Limb (tissue), 2 donors: Measurements from ENCODE around the gene MEX3C.
A peak's percentile ranks its signal among the peaks of the same experiment; 100 is the strongest.

Experiments
- DNase-seq, 2 donors: peaks; one replicate each; pipeline ENCODE4 v3.0.0-alpha.2; 2016; ENCODE audit errors: extremely low spot score in 2 of 2

Gene MEX3C

DNA sequence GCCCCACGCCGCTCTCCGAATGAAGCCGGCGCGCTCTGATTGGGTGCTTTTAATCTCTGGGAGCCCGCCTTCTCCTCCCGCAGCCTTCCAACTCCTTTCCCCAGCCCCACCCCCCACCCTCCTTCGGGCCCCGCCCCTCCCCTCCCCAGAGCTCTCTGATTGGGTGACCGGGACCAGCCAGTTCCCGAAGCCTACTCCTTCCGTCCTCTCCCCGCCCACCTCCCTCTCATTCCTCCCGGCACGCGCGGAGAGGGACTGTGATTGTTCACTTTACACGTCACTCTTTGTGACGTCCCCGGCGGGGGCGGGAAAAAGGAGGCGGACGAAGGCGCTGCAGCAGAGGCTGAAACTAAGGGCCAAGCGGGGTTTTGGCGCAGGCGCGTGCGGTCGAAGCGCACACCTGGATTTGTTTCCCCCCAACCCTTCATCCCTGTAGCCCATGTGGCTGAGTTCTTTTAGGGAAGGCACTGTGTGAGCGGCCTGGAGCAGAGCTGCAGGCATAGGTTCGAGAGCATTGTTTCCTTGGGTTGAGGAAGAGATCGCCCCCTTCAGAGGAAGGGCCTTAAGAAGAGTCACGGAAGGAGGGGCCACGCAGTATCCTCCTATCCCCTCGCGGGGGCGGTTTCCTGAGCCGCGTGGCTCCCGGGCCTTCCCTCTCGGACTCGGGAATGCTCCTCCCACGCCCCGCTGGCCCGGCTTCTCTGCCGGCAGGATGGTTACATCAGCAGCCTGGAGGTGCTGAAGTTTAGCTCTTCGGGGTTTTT, at the start of gene MEX3C:
MEX3C (minus strand) TSS at position 21 of the 764 bp plus-strand sequence. CDS start 361 bp downstream, outside the sequence.
- peak; percentile 98 to 100 for DNase-seq

GRCh38 chr18:51241226-51241625, 43.7 kb upstream of the MEX3C start:
- no peak for DNase-seq

GRCh38 chr18:51236225-51236624, 38.7 kb upstream of the MEX3C start:
- DNase-seq, result no peak

DNA sequence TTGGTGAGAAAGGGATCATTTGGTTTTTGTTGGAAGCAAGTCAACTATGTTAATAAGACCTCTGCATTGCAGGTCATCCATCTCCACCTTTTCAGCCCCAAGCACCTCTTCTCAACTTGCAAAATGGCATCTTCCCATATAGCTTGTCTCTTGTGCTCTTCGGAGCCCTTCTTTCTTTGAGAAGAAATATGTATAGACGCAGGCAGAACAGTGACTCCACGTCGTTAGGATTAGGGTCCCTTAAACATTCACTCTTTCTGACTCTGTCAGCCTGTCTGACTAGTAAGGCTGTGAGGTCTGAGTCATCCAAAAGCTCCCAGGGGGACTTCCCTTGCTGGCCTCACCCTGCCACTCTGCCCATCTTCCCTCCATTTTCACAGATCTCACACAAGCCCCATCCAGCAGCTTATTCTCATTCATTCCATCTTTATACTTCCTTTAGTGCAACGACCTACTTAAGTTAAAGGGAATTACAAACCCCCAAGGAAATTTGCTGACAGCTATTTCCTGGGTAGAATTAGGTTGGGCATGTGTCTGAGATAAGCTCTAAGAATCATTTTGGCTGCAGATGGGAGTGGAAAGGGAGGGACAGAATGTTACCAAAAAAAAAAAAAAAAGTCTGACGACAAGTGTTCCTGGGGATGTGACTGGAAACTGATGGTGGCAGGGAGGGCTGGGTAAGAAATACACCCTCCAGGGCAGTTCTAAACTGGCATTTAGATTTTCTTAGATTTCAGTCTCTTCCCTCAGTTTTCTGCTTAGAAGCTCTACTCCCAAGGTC, 37.7 kb upstream of the MEX3C start:
- DNase-seq, result no peak

GRCh38 chr18:51234117-51235008, 36.9 kb upstream of the MEX3C start:
- no peak for DNase-seq

DNA sequence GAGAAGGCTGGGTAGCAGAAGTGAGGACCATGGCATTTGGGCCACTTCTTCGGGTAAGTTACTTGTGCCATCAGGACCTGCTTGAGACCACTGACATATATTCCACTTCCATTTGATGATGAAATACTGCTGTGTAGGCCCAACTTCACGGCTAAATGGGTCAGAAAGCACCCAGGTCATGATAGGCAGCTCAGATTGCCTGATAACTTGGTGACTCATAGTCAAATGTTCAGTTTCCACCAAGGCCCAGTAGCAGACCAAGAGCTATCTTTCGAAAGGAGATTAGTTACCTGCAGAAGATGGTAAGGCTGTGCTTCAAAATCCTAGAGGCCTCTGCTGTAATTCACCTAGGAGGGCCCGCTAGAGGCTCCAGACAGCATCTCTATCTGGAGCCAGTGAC, 31.8 kb upstream of the MEX3C start:
- no peak for DNase-seq

GRCh38 chr18:51227660-51228059, 30.2 kb upstream of the MEX3C start:
- no peak for DNase-seq

GRCh38 chr18:51226587-51227350, 29.3 kb upstream of the MEX3C start:
- no peak for DNase-seq

DNA sequence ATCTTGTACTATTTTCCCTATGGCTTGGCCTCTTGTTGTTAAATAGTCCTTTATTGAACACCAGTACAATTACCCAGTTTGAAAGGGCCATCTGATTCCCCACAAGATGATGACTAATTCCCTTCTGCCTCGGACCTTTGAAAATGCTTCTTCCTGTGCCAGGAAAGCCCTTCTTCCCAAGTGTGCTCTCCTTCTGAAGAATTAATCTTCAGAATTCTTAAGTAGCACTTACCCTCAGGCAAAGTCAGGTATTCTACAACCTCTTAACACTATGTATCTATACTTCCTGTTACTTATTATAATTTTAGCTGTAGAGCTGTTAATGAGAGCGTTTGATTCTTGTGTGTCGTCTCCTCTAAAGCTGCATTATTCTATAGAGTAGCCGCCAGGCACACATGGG, 28.6 kb upstream of the MEX3C start:
- no peak for DNase-seq

GRCh38 chr18:51212606-51213005, 15.1 kb upstream of the MEX3C start:
- no peak for DNase-seq

DNA sequence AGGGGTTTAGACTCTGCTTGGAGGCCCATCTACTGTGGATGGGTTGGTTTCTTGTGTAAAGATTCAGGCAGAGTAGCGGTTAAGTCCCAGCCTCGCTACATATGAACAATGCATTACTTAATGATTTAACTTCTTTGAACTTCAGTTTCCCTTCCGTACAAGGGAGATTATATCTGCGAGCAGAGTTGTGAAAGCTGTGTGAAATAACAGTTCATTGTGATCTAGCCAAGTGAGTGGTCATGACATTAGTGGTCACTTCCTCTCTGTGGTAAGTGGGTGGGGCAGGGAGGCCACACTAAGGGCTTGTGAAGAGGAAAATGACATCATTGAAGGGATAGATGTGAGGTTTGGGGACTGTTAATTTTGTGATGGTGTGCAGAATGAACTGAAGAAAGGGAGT, 14.1 kb upstream of the MEX3C start:
- no peak for DNase-seq

- DNase-seq, result peak in 1 of 2 donors; percentile 58
Measured at GRCh38 chr18:51196811-51197660, 445 bp downstream of the MEX3C start.

DNA sequence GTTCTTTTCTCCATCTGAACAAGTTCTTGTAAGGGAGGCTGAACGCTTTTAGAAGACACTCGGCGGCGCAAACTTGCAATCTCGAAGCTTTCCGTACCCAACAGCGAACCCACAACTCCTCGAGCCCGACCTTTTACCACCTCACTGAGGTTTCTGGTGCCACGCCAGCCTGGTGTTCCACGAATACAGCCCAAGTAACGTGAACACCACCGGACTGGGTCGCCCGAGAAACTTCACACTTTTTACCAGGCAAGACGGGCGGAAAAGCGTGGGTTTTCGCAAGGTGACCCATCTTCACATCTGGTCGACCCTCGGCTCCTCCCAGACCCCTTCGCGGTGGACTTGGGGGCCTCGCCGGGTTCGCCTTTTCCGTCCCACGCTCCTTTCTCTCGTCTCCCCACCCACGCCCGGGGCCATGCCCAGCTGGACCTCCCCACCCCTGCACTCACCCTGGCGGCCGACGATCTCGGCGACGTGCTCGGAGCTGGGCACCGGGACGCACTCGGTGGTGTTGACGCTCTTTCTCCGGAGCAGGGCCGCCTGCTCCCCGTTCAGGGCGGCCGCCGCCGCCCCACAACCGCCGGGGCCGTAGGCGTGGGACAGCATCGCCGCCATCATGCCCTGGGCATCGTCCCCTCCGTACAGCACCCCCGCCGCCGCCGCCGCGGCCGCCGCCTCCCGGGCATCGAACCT, 1.2 kb downstream of the MEX3C start:
- peak in 1 of 2 donors; percentile 79 for DNase-seq

DNA sequence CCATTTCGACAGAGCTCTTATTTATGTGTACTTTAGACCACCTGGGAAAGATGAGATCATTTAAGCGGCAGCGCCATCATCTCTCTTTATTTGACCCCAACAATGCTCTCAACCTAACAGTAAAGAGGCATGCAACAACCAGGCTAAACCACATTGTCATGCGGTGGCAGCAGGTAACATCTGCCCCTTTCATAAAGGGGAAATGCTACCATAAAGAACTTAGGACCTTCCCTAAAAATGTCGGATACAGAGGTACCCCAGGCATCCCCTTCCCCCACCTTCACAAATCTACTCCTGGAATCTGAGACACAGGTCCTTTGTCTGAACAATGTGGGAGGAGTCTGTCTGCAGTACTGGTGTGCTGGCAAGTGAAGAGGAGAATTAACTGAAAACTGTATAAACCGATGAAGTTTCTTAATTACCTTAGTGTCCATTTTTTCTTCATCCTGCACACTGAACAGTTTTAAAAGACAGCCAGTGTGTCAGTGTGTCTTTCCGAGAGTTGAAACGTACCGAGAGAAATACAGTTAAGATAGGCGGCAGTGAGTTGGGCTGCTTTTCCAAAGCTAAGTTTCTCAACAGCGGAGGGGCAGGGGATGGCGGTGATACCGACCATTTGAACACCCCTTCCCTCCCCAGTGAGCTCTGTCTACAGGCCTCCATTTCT, 1.9 kb downstream of the MEX3C start:
- DNase-seq, result peak; percentile 62 to 64

DNA sequence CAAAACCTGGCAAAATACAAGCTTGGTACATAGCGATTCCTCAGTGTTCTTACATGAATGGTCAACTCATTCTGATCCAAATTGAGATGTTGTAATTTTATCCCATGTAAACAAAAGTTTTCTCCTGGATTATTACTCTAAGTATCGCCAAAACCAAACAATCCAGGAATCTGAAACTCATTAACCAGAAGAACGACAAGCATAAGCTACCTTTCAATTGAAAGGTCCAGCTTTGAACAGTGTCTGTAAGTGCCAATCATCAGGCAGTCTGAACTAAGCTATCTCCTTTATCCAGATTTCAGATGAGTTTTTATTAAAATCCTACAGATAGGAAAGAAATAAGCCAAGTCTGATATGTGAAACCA, 2.4 kb downstream of the MEX3C start:
- DNase-seq, result no peak

DNA sequence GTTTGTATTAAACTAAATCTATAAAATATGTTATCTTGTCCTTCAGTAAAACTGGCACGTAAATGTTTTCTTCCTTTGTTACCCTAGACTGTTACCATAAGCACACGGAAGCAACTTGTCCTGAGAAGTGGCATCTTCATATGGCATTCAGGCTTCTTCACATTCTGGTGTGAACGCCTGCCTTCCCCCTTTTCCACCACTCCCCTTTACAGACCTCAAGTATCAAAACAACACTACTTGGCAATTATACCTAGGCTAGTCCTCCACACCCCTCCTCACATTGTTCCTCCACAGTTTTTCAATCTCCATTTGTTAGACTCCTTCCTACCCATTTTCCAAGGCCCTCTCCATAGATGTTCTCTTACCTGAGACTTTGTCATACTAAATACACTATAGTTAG, 2.9 kb downstream of the MEX3C start:
- no peak for DNase-seq

DNA sequence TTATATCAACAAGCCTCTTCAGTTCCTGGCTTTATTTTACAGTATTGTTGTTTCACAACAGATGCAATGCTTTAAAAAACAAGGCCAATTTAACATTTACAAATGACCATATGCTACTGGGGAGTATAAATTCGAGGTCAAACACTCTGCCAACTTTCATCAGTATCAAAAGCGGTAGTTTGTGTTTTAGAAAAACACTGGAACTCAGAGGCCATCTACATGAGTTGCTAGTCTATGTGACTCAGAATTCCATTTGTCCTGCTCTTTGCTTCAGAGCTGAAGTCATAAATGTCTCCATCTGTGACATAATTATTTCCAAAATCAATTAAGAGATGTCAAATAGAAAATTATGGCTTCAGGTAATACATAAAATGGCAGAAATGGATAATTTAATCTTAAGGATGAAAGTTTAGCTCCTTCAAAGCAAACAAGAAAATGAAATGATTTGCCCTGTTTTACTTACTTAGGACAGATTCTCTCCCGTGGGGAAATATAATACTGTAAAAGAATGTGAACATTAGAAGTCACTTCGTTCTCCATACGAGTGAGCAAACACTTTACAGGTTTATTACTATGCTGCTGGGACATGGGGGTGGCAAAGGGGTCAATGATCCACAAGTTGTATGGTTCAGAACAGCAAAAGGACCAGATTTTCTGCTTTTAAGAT, 3.7 kb downstream of the MEX3C start:
- no peak for DNase-seq

DNA sequence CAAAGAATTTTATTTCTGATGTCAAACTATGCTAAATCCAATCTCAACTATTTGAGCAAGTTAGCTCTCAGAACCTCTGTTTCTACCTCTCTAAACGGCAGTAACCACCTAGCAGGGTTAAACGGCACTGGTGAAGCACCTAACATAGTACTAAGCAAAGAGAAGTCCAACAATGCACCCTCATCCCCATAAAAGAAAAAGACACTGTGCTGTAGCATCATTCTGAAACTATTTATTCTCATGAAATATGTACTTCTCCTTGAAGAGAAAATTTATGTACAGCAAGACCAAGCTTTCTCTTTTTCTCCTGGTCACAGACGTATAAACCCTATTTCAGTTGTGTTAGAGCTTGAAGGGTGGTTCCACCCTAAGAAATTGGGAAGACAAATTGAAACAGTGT, 4.8 kb downstream of the MEX3C start:
- DNase-seq, result no peak
